PC-9 (cell line): Measurements from ENCODE around the gene TENM4. TPM values are rescaled to one million over a fixed set of nuclear protein-coding genes. Genes with fewer than 3 reads are reported as not detected.

ENCODE experiments used
- BruUV-seq: library from RNA; stranded (reverse); fragments of 400-500 nt; replicated peaks from 2 replicates; lab custom pipeline; 2021; lab: Mats Ljungman, UMichigan
- CTCF ChIA-PET: fragments of 300-600 bp; sonication (Branson Sonifier 250); formaldehyde crosslinking; loops from one replicate; lab custom pipeline; 2022; ENCODE audit warnings: antibody characterized with exemption; lab: Charles Lee
- POLR2A ChIA-PET: fragments of 300-600 bp; sonication (Branson Sonifier 250); formaldehyde crosslinking; loops from one replicate; lab custom pipeline; 2022; ENCODE audit warnings: antibody characterized with exemption; ENCODE audit not compliant: unreplicated experiment; lab: Charles Lee
- DNase-seq, 2 experiments: peaks; one replicate each; pipeline versions ENCODE4 v3.0.0 to v3.0.0-alpha.2; 2015 to 2022; ENCODE audit warnings: mixed read lengths in 1 of 2
- H2AFZ ChIP-seq: fragments of 200-600 bp; sonication (generic); 2 replicates; pipeline ENCODE4 v1.8.1; 2017; ENCODE audit warnings: antibody characterized with exemption
- H3F3A ChIP-seq: fragments of 200-600 bp; sonication (generic); 2 replicates; pipeline ENCODE4 v1.8.1; 2017; ENCODE audit warnings: antibody characterized with exemption, mild to moderate bottlenecking, low read depth; ENCODE audit not compliant: insufficient read depth
- H3K27ac ChIP-seq: fragments of 200-600 bp; sonication (generic); 2 replicates; pipeline ENCODE4 v1.6.1; 2016; ENCODE audit warnings: mixed run types
- H3K27me3 ChIP-seq: fragments of 200-600 bp; sonication (generic); 2 replicates; pipeline ENCODE4 v1.6.1; 2016; ENCODE audit warnings: low read depth, mixed run types; ENCODE audit not compliant: insufficient read depth
- H3K36me3 ChIP-seq: fragments of 200-600 bp; sonication (generic); 2 replicates; pipeline ENCODE4 v1.6.1; 2016; ENCODE audit warnings: low read depth, mixed run types
- H3K4me1 ChIP-seq: fragments of 200-600 bp; sonication (generic); replicated peaks from 2 replicates; pipeline ENCODE4 v1.6.1; 2016; ENCODE audit warnings: mixed run types; ENCODE audit not compliant: insufficient read depth
- H3K4me2 ChIP-seq: fragments of 200-600 bp; sonication (generic); 2 replicates; pipeline ENCODE4 v1.6.1; 2017; ENCODE audit warnings: mixed run types
- H3K4me3 ChIP-seq: fragments of 200-600 bp; sonication (generic); 2 replicates; pipeline ENCODE4 v1.6.1; 2016; ENCODE audit warnings: mixed run types
- H3K79me2 ChIP-seq: fragments of 200-600 bp; sonication (generic); 2 replicates; pipeline ENCODE4 v1.6.1; 2017; ENCODE audit warnings: low read depth, mixed run types
- H3K9me2 ChIP-seq: fragments of 200-600 bp; sonication (generic); 2 replicates; pipeline ENCODE4 v1.8.1; 2017; ENCODE audit warnings: mild to moderate bottlenecking; ENCODE audit not compliant: insufficient read depth
- H3K9me3 ChIP-seq: fragments of 200-600 bp; sonication (generic); 2 replicates; pipeline ENCODE4 v1.8.1; 2016; ENCODE audit warnings: low read depth; ENCODE audit not compliant: insufficient read depth
- H4K20me1 ChIP-seq: fragments of 200-600 bp; sonication (generic); 2 replicates; pipeline ENCODE4 v1.8.1; 2017; ENCODE audit not compliant: insufficient read depth
- CTCF ChIP-seq: fragments of 200-600 bp; sonication (generic); conservative IDR thresholded peaks from 2 replicates; pipeline ENCODE4 v1.6.1; 2017; ENCODE audit warnings: mixed run types, antibody characterized with exemption, mild to moderate bottlenecking, moderate library complexity
- EZH2 ChIP-seq: fragments of 200-600 bp; sonication (generic); IDR thresholded peaks from 2 replicates; pipeline ENCODE4 v1.8.0; 2017; ENCODE audit warnings: antibody characterized with exemption, low read depth
- intact Hi-C: fragments of 100-400 bp; cut with micrococcal nuclease; formaldehyde crosslinking; loops from one replicate; pipeline ENCODE4 v1.10.0; 2022; ENCODE audit not compliant: unreplicated experiment
- total RNA-seq: library from RNA; stranded (reverse); gene quantifications from 2 replicates; pipeline ENCODE4 v1.2.3, GENCODE V29; 2021

TENM4 gene
- total RNA-seq, 1 experiment from 2014 or later, result not detected

- CTCF ChIA-PET, result no interaction called here
- Histone ChIP-seq H3K4me1 (no peaks in the 10 kb centered on the region), H4K20me1 (no peaks in the 10 kb centered on the region), H3K4me2 (no peak overlapping the region), H3K27ac (no peak overlapping the region), H3K4me3 (no peak overlapping the region), H2AFZ (no peak overlapping the region), H3K9me2 (no peaks in the 10 kb centered on the region), H3F3A (no peaks in the 10 kb centered on the region), H3K79me2 (no peaks in the 10 kb centered on the region), H3K9me3 (no peaks in the 10 kb centered on the region), H3K27me3 (peaks cover 66% of the 10 kb centered on the region), H3K36me3 (no peaks in the 10 kb centered on the region)
- BruUV-seq, result no TSS peak
- intact Hi-C loops, result no loop called here
- POLR2A ChIA-PET, result no interaction called here
- TF ChIP-seq CTCF, result no peak
- no peak for DNase-seq
These were observed 64.8 kb downstream of the TENM4 start for GRCh38 chr11:79375818-79376550.

DNA sequence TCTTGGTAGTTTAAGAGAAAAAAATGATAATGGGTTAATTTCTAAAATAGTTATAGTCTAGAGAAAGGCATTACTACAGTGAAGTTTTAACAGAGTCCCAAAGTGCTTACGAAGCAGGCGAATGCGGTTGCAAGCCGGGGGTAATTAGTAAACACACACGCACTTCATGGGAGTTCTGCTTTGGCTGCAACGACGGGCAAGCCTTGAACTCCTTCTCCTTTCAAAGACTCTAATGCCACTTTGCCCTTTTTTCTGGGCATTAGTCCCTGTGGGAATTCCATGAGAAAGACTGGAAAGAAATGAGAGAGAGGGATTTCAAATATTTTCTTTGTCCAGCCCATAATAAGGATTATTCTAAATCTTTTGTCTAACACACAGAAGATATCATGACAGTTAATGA lies 66.1 kb downstream of the TENM4 start:
- TF ChIP-seq CTCF (no peak), EZH2 (no peak)

GRCh38 chr11:79371724-79372123 lies 69.1 kb downstream of the TENM4 start:
- intact Hi-C loops, result no loop called here
- BruUV-seq, result no TSS peak
- no peak overlapping the region for H3K4me2 ChIP-seq
- H3K4me3 ChIP-seq, result no peak overlapping the region
- DNase-seq, result no peak
- H3K27me3 ChIP-seq, result peaks cover 40% of the 10 kb centered on the region
- H3F3A ChIP-seq, result no peaks in the 10 kb centered on the region
- H3K4me1 ChIP-seq, result no peaks in the 10 kb centered on the region
- no peak overlapping the region for H3K27ac ChIP-seq
- no peaks in the 10 kb centered on the region for H3K9me3 ChIP-seq
- no peaks in the 10 kb centered on the region for H3K9me2 ChIP-seq
- TF ChIP-seq EZH2 (no peak), CTCF (no peak)
- ChIA-PET POLR2A (no interaction called here), CTCF (no interaction called here)
- no peaks in the 10 kb centered on the region for H4K20me1 ChIP-seq
- H2AFZ ChIP-seq, result no peak overlapping the region
- no peaks in the 10 kb centered on the region for H3K36me3 ChIP-seq
- H3K79me2 ChIP-seq, result no peaks in the 10 kb centered on the region

More for the DNA sequence above, 66.1 kb downstream of the TENM4 start:
- POLR2A ChIA-PET, result no interaction called here
- intact Hi-C loops, result no loop called here
- H3K9me3 ChIP-seq, result no peaks in the 10 kb centered on the region
- H3K36me3 ChIP-seq, result no peaks in the 10 kb centered on the region
- H4K20me1 ChIP-seq, result no peaks in the 10 kb centered on the region
- no peaks in the 10 kb centered on the region for H3F3A ChIP-seq
- H2AFZ ChIP-seq, result no peak overlapping the region
- no peaks in the 10 kb centered on the region for H3K79me2 ChIP-seq
- no peak overlapping the region for H3K4me3 ChIP-seq
- no peak overlapping the region for H3K27ac ChIP-seq
- H3K4me1 ChIP-seq, result no peaks in the 10 kb centered on the region
- no TSS peak for BruUV-seq
- no peak overlapping the region for H3K4me2 ChIP-seq
- no peaks in the 10 kb centered on the region for H3K9me2 ChIP-seq
- peaks cover 53% of the 10 kb centered on the region for H3K27me3 ChIP-seq
- CTCF ChIA-PET, result no interaction called here
- DNase-seq, result no peak
